ENCODE results near the gene MSN. TPM values are rescaled to one million over a fixed set of nuclear protein-coding genes. Genes with fewer than 3 reads are reported as not detected.
"Not testable (repeated sequence)": the region's sequence is repeated elsewhere in the genome, so short reads cannot be mapped to it uniquely, and the experiment has no call there.

MSN gene
- total RNA-seq, 2 donors from 2014 or later, result 141 to 188 TPM

GRCh38 chrX:65758505-65758904 is 91.1 kb downstream of the MSN start:
- Mint-ChIP-seq H3K4me3 (no peak overlapping the region), H3K9me3 (peaks cover 62% of the 10 kb centered on the region), H3K36me3 (ENCODE audit: low read depth) (no peaks in the 10 kb centered on the region), H3K27ac (no peak overlapping the region), H3K4me1 (no peaks in the 10 kb centered on the region), H3K27me3 (ENCODE audit: insufficient read depth) (no peaks in the 10 kb centered on the region)
- H3K27me3 ChIP-seq (ENCODE audit: control insufficient read depth, insufficient read depth, low read length, poor library complexity, severe bottlenecking), result no peaks in the 10 kb centered on the region
- H3K4me1 ChIP-seq (ENCODE audit: control insufficient read depth, insufficient read depth, low read length), result no peaks in the 10 kb centered on the region
- no CpG with 5 or more reads among the region's 1 CpG for WGBS, 2 experiments (ENCODE audit: insufficient coverage in 1 of 2, insufficient read length in 1 of 2)
- H3K27ac ChIP-seq (ENCODE audit: low read depth, low read length), result no peak overlapping the region
- TF ChIP-seq CTCF (conservative IDR thresholded peaks at IDR 0.05), result no peak
- no peak for DNase-seq
- no peaks in the 10 kb centered on the region for H3K9me3 ChIP-seq (ENCODE audit: control insufficient read depth, low read length)
- H3K9ac ChIP-seq (ENCODE audit: extremely low read depth, low read length, poor library complexity, severe bottlenecking), result no peak overlapping the region
- no peak overlapping the region for H3K4me3 ChIP-seq (ENCODE audit: low read length)
- no peaks in the 10 kb centered on the region for H3K36me3 ChIP-seq (ENCODE audit: control insufficient read depth, insufficient read depth, low read length)

- peaks cover 55% of the 10 kb centered on the region for H3K9me3 Mint-ChIP-seq
- H3K4me3 Mint-ChIP-seq, result not testable (repeated sequence)
These were observed 92.1 kb downstream of the MSN start for GRCh38 chrX:65759525-65759924.

DNA sequence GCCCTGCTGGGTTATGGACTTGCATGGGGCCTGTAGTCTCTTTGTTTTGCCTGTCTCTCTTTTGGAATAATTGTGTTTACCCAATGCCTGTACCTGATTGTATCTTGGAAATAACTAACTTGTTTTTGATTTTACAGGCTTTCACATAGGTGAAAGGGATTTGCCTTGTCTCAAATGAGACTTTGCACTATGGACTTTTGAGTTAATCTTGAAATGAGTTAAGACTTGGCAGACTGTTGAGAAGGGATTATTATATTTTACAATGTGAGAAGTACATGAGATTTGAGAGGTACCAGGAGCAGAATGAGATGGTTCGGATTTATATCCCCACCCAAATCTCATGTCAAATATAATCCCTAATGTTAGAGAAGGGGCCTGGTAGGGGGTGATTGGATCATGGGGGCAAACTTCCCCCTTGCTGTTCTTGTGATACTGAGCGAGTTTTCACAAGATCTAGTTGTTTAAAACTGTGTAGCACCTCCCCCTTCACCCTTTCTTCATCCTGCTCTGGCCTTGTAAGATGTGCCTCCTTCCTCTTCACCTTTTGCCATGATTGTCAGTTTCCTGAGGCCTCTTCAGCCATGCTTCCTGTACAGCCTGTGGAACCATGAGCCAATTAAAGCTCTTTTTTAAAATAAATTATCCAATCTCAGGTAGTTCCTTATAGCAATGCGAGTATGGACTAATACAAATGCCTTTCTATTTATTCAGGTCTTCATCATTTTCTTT is 102.3 kb downstream of the MSN start:
- H3K27me3 ChIP-seq (ENCODE audit: control insufficient read depth, insufficient read depth, low read length, poor library complexity, severe bottlenecking), result no peaks in the 10 kb centered on the region
- no peak overlapping the region for H3K4me3 Mint-ChIP-seq
- no peaks in the 10 kb centered on the region for H3K4me1 ChIP-seq (ENCODE audit: control insufficient read depth, insufficient read depth, low read length)
- H3K4me3 ChIP-seq (ENCODE audit: low read length), result no peak overlapping the region
- H3K27me3 Mint-ChIP-seq (ENCODE audit: insufficient read depth), result no peaks in the 10 kb centered on the region
- no peak overlapping the region for H3K9ac ChIP-seq (ENCODE audit: extremely low read depth, low read length, poor library complexity, severe bottlenecking)
- no peak for DNase-seq
- no peaks in the 10 kb centered on the region for H3K9me3 ChIP-seq (ENCODE audit: control insufficient read depth, low read length)
- no peak overlapping the region for H3K27ac Mint-ChIP-seq
- H3K9me3 Mint-ChIP-seq, result peaks cover 47% of the 10 kb centered on the region
- WGBS, 2 experiments (ENCODE audit: insufficient coverage in 1 of 2, insufficient read length in 1 of 2), result 100% methylated on average over 2 of the region's 3 CpGs; no CpG with 5 or more reads in 1 of the 2 experiments
- no peaks in the 10 kb centered on the region for H3K36me3 ChIP-seq (ENCODE audit: control insufficient read depth, insufficient read depth, low read length)
- no peak overlapping the region for H3K27ac ChIP-seq (ENCODE audit: low read depth, low read length)
- TF ChIP-seq CTCF (conservative IDR thresholded peaks at IDR 0.05), result no peak
- H3K4me1 Mint-ChIP-seq, result no peaks in the 10 kb centered on the region
- H3K36me3 Mint-ChIP-seq (ENCODE audit: low read depth), result no peaks in the 10 kb centered on the region

More at GRCh38 chrX:65759525-65759924, 92.1 kb downstream of the MSN start:
- H3K4me1 ChIP-seq (ENCODE audit: control insufficient read depth, insufficient read depth, low read length); H3K9me3 ChIP-seq (ENCODE audit: control insufficient read depth, low read length); H3K27me3 Mint-ChIP-seq (ENCODE audit: insufficient read depth); H3K36me3 ChIP-seq (ENCODE audit: control insufficient read depth, insufficient read depth, low read length); H3K27me3 ChIP-seq (ENCODE audit: control insufficient read depth, insufficient read depth, low read length, poor library complexity, severe bottlenecking); H3K27ac ChIP-seq (ENCODE audit: low read depth, low read length); H3K4me3 ChIP-seq (ENCODE audit: low read length); H3K4me1 Mint-ChIP-seq; H3K36me3 Mint-ChIP-seq (ENCODE audit: low read depth); H3K9ac ChIP-seq (ENCODE audit: extremely low read depth, low read length, poor library complexity, severe bottlenecking); DNase-seq; H3K27ac Mint-ChIP-seq: not testable (repeated sequence)
- no CpG with 5 or more reads among the region's 1 CpG for WGBS, 2 experiments (ENCODE audit: insufficient coverage in 1 of 2, insufficient read length in 1 of 2)
